ENCODE data around the gene ADAM30.

The ADAM30 gene

GRCh38 chr1:119896303-119896702 is at the start of gene ADAM30:
ADAM30 (minus strand) TSS chr1:119896515; CDS start chr1:119896336, 179 bp downstream.
- no peak within 1 kb of the TSS for H3K4me3 ChIP-seq (ENCODE audit: low read depth, low read length)

GRCh38 chr1:119943216-119943615 is 46.9 kb upstream of the ADAM30 start:
- no peak for TF ChIP-seq CTCF (IDR thresholded peaks at IDR 0.05; ENCODE audit: insufficient read depth, low read depth, low read length, missing control alignments)
- no peak for DNase-seq (ENCODE audit: low read depth)
- no peak overlapping the region for H3K4me3 ChIP-seq (ENCODE audit: low read depth, low read length)

More at GRCh38 chr1:119896303-119896702, at the start of gene ADAM30:
- no peak for TF ChIP-seq CTCF (IDR thresholded peaks at IDR 0.05; ENCODE audit: insufficient read depth, low read depth, low read length, missing control alignments)
- DNase-seq (ENCODE audit: low read depth): no peak

GRCh38 chr1:119941392-119941791 is 45.1 kb upstream of the ADAM30 start:
- H3K4me3 ChIP-seq (ENCODE audit: low read depth, low read length): no peak overlapping the region
- TF ChIP-seq CTCF (IDR thresholded peaks at IDR 0.05; ENCODE audit: insufficient read depth, low read depth, low read length, missing control alignments): no peak
- no peak for DNase-seq (ENCODE audit: low read depth)

- TF ChIP-seq CTCF (IDR thresholded peaks at IDR 0.05; ENCODE audit: insufficient read depth, low read depth, low read length, missing control alignments): no peak
- H3K4me3 ChIP-seq (ENCODE audit: low read depth, low read length): no peak overlapping the region
- no peak for DNase-seq (ENCODE audit: low read depth)
These were observed 44.4 kb upstream of the ADAM30 start for GRCh38 chr1:119940697-119941096.

GRCh38 chr1:119937198-119937597 is 40.9 kb upstream of the ADAM30 start:
- TF ChIP-seq CTCF (IDR thresholded peaks at IDR 0.05; ENCODE audit: insufficient read depth, low read depth, low read length, missing control alignments): no peak
- H3K4me3 ChIP-seq (ENCODE audit: low read depth, low read length): no peak overlapping the region
- no peak for DNase-seq (ENCODE audit: low read depth)

GRCh38 chr1:119935915-119936314 is 39.6 kb upstream of the ADAM30 start:
- no peak for DNase-seq (ENCODE audit: low read depth)
- no peak overlapping the region for H3K4me3 ChIP-seq (ENCODE audit: low read depth, low read length)
- no peak for TF ChIP-seq CTCF (IDR thresholded peaks at IDR 0.05; ENCODE audit: insufficient read depth, low read depth, low read length, missing control alignments)

- no peak overlapping the region for H3K4me3 ChIP-seq (ENCODE audit: low read depth, low read length)
- TF ChIP-seq CTCF (IDR thresholded peaks at IDR 0.05; ENCODE audit: insufficient read depth, low read depth, low read length, missing control alignments): no peak
- no peak for DNase-seq (ENCODE audit: low read depth)
These were observed 39.1 kb upstream of the ADAM30 start for GRCh38 chr1:119935373-119935772.

Data from GM12865 (cell line).